Adipocyte (in vitro differentiated cells): ENCODE results near the gene RPL13.

Experiments
- DNase-seq: peaks from one replicate; pipeline ENCODE4 v3.0.0-alpha.2; 2015; ENCODE audit warnings: low read depth
- H3K27me3 ChIP-seq: replicated peaks from 2 replicates; pipeline ENCODE4 v1.7.0; 2013; ENCODE audit warnings: mild to moderate bottlenecking, low read length, moderate library complexity; ENCODE audit not compliant: control insufficient read depth, insufficient read depth
- H3K36me3 ChIP-seq: 2 replicates; pipeline ENCODE4 v1.7.0; 2013; ENCODE audit warnings: low read length, mild to moderate bottlenecking, moderate library complexity; ENCODE audit not compliant: control insufficient read depth, insufficient read depth, severe bottlenecking
- H3K4me1 ChIP-seq: 2 replicates; pipeline ENCODE4 v1.7.0; 2013; ENCODE audit warnings: mild to moderate bottlenecking, low read length, moderate library complexity; ENCODE audit not compliant: control insufficient read depth, insufficient read depth
- H3K4me3 ChIP-seq: 2 replicates; pipeline ENCODE4 v1.7.0; 2013; ENCODE audit warnings: mild to moderate bottlenecking, low read length, moderate library complexity
- H3K9ac ChIP-seq: 2 replicates; pipeline ENCODE4 v1.7.0; 2013; ENCODE audit warnings: mild to moderate bottlenecking, low read length, moderate library complexity
- H3K9me3 ChIP-seq: 2 replicates; pipeline ENCODE4 v1.7.0; 2013; ENCODE audit warnings: mild to moderate bottlenecking, low read length, moderate library complexity; ENCODE audit not compliant: control insufficient read depth

Gene RPL13

DNA sequence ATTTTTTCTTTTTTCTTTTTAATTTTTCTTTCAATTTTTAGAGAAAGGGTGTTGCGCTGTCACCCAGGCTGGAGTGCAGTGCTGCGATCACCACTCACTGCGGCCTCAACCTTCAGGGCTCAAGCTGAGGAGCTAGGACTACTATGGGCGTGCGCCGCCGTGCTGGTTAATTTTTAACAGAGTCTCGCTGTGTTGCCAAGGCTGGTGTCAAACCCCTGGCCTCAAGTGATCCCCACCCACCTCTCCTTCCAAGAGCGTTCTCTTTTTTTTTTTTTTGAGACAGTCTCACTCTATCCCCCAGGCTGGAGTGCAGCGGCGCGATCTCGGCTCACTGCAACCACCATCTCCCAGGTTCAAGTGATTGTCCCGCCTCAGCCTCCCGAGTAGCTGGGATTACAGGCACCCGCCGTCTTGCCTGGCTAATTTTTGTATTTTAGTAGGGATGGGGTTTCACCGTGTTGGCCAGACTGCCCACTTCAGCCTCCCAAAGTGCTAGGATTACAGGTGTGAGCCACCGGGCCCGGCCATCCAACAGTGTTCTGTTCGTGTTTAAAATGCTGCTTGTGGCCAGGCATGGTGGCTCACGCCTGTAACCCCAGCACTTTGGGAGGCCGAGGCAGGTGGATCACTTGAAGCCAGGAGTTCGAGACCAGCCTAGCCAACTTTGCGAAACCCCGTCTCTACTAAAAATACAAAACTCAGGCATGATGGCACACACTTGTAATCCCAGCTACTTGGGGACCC is 14.5 kb upstream of the RPL13 start:
- Histone ChIP-seq H3K4me3 (no peak overlapping the region), H3K9me3 (no peaks in the 10 kb centered on the region), H3K27me3 (no peaks in the 10 kb centered on the region), H3K9ac (no peak overlapping the region), H3K4me1 (no peaks in the 10 kb centered on the region), H3K36me3 (peaks cover 82% of the 10 kb centered on the region)
- no peak for DNase-seq

DNA sequence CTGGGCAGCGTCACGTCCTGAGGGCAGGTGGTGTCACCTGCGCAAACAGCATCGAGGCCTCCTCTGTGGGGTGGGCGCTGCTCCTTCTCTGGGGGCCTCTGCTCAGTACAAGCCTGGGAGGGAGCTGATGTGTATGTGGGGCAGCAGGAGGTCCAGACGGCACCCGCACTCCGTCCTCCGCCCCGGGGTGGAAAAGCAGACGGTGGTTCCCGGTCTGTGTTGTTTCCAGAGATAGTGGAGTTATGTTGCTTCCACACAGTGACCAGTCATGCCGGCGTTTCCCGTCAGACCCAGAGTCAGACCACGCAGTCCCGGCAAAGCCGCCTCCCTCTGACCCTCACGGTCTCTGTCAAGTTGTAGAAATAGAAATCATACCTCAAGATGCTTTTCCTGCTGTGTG is 13.7 kb upstream of the RPL13 start:
- Histone ChIP-seq H3K9ac (no peak overlapping the region), H3K4me1 (no peaks in the 10 kb centered on the region), H3K27me3 (no peaks in the 10 kb centered on the region), H3K36me3 (peaks cover 81% of the 10 kb centered on the region), H3K9me3 (no peaks in the 10 kb centered on the region), H3K4me3 (no peak overlapping the region)
- DNase-seq: no peak

DNA sequence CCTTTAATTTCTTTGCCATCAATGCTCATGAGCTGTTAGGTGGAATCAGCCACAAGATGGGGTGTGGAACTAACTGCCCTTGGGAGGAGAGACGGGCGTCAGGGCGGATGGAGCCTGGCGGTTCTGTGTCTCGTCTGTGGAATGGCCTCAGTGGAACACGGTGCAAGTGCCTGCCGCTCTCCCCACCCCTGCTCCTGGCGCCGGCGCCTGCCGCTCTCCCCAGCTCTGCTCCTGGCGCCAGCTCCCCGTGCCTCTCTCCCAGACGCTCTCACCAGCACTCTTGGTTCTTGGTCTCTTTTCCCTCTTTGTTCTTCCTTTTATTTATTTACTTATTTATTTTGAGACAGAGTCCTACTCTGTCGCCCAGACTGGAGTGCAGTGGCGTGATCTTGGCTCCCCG is 13.2 kb upstream of the RPL13 start:
- H3K27me3 ChIP-seq: no peaks in the 10 kb centered on the region
- no peak for DNase-seq
- H3K36me3 ChIP-seq: peaks cover 85% of the 10 kb centered on the region
- H3K9me3 ChIP-seq: no peaks in the 10 kb centered on the region
- no peak overlapping the region for H3K4me3 ChIP-seq
- H3K9ac ChIP-seq: no peak overlapping the region
- H3K4me1 ChIP-seq: no peaks in the 10 kb centered on the region

DNA sequence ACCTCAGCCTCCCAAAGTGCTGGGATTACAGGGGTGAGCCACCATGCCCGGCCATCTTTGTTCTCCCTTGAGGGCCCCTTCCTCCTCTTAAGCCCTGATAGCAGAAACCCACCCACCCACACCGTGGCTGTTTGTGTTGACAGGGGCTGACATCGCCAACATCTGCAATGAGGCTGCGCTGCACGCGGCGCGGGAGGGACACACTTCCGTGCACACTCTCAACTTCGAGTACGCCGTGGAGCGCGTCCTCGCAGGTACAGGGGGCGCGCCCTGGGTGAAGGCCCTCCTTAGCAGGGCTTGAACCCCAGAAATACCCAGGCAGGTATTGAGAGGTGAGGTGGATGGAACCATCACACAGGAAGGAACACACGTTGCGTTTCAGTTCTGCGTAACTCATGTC is 12.6 kb upstream of the RPL13 start:
- no peak for DNase-seq
- peaks cover 90% of the 10 kb centered on the region for H3K36me3 ChIP-seq

DNA sequence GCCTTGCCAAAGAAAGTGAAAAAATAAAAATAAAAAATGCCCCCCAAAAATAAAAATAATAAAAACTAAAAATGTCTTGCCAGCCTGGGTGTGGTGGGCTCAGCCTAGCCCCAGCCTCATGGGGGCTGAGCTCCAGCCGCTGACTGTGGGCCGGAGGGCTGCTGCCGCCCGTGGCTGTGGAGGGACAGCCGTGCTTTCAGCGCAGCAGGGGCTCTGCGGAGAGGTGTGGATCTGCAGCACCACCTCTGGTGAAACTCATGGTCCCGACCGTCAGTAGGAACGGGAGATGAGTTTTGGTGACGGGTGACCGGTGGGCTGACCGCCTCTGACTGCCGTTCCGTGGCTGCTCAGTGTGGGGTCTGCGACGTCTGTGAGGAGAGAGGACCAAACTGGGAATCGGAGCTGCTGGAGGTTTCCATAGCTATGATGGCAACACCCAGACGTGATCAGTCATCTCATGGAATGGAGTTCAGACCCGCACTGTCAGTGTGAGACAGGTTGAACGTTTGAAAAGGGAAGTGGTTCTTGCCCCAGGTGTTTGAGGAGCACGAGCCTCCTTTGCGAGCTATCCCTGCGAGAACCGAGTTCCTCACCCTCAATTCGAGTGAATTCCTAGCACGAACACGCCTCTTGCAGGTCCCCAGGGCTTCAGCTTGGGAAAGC is 12.0 kb upstream of the RPL13 start:
- H3K27me3 ChIP-seq: no peaks in the 10 kb centered on the region
- no peak for DNase-seq
- H3K9ac ChIP-seq: no peak overlapping the region
- H3K4me1 ChIP-seq: no peaks in the 10 kb centered on the region
- H3K9me3 ChIP-seq: no peaks in the 10 kb centered on the region
- H3K4me3 ChIP-seq: no peak overlapping the region
- peaks cover 96% of the 10 kb centered on the region for H3K36me3 ChIP-seq

More for the DNA sequence above, 12.6 kb upstream of the RPL13 start:
- H3K9ac ChIP-seq: no peak overlapping the region
- no peak overlapping the region for H3K4me3 ChIP-seq
- no peaks in the 10 kb centered on the region for H3K4me1 ChIP-seq
- H3K9me3 ChIP-seq: no peaks in the 10 kb centered on the region
- no peaks in the 10 kb centered on the region for H3K27me3 ChIP-seq

DNA sequence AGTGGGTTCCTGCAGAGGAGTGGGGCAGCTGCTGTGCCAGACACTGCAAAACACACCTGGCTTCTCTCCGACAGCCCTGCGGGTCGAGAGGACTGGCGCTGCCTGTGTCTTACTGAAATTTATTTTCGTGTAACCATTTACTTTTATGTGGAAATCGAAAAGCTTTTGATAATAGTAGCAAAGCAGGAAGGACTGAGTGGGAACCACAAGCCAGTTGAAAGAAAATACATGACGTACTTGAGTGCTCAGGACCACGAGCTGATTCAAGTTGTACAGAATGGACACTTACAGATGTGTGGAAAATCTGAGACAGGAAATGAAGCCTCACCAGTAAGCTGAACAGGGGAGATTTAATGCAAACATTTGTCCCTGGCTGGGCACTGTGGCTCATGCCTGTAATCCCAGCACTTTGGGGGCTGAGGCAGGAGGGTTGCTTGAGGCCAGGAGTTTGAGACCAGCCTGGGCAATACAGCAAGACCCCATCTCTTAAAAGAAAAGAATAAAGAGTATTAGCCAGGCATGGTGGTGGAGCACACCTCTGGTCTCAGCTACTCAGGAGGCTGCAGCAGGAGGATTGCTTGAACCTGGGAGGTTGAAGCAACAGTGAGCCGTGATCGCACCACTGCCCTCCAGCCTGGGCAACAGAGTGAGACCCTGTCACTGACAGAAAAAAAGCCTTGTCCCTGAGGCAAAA is 11.3 kb upstream of the RPL13 start:
- H3K27me3 ChIP-seq: no peaks in the 10 kb centered on the region
- H3K4me3 ChIP-seq: no peak overlapping the region
- H3K4me1 ChIP-seq: no peaks in the 10 kb centered on the region
- no peak overlapping the region for H3K9ac ChIP-seq
- no peak for DNase-seq
- peaks cover 98% of the 10 kb centered on the region for H3K36me3 ChIP-seq
- no peaks in the 10 kb centered on the region for H3K9me3 ChIP-seq

DNA sequence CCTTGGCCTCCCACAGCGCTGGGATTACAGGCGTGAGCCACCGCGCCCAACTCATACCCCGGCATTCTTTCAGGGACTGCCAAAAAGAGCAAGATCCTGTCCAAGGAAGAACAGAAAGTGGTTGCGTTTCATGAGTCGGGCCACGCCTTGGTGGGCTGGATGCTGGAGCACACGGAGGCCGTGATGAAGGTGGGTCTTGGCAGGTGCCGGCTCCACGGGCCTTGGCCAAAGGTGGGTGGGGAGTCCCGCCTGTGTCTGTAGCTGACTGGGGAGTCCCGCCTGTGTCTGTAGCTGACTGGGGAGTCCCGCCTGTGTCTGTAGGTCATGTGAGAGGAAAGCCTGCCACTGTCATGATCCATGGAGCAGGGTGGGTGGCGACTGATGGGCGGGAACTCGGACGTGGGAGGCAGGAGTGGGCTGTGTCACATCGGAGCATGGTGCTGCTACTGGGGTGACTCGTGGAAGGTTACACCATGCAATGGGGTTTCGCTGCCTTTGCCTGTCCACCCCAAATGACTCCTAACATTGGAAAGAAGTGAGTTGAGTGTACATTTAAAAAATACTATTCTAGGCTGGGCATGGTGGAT is 10.0 kb upstream of the RPL13 start:
- Histone ChIP-seq H3K4me1 (no peaks in the 10 kb centered on the region), H3K9ac (no peak overlapping the region), H3K9me3 (no peaks in the 10 kb centered on the region), H3K36me3 (peaks cover 96% of the 10 kb centered on the region), H3K27me3 (no peaks in the 10 kb centered on the region), H3K4me3 (no peak overlapping the region)
- no peak for DNase-seq

DNA sequence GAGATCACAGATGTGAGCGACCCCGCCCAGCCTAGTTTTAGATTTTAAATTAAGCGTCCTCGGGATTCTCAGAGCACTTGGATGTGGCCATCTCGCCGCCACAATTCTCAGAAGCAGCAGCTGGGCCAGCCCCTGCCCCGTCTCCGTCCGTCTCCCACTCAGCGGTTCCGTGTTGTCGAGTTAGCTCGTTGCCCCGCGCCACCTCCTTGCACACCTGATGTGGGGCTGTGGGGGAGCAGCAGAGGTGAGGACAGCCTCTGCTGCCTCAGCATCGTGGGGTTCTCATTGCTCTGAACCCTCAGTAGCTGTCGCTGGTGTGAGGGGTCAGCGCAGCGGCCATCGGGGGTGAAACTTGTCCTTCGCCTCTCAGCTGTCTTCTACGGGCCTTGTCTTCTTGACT is 8.2 kb upstream of the RPL13 start:
- no peaks in the 10 kb centered on the region for H3K9me3 ChIP-seq
- DNase-seq: no peak
- no peaks in the 10 kb centered on the region for H3K4me1 ChIP-seq
- H3K36me3 ChIP-seq: peaks cover 93% of the 10 kb centered on the region
- no peaks in the 10 kb centered on the region for H3K27me3 ChIP-seq
- no peak overlapping the region for H3K4me3 ChIP-seq
- no peak overlapping the region for H3K9ac ChIP-seq

DNA sequence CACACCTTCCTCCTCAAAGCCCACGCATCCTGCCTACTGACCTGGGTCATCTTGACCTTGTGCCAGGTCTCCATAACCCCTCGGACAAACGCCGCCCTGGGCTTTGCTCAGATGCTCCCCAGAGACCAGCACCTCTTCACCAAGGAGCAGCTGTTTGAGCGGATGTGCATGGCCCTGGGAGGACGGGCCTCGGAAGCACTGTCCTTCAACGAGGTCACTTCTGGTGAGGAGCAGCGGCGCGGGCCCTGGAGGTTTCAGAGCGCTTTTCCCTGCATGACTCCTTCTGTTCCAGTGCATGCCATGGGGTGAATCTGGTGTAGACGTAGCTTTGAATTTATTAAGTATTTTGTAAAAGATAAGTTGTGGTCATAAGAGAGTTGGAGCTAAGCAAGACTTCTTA is 7.6 kb upstream of the RPL13 start:
- no peak for DNase-seq
- Histone ChIP-seq H3K9ac (no peak overlapping the region), H3K4me3 (no peak overlapping the region), H3K4me1 (peaks cover 5% of the 10 kb centered on the region), H3K27me3 (no peaks in the 10 kb centered on the region), H3K9me3 (no peaks in the 10 kb centered on the region), H3K36me3 (peaks cover 87% of the 10 kb centered on the region)

DNA sequence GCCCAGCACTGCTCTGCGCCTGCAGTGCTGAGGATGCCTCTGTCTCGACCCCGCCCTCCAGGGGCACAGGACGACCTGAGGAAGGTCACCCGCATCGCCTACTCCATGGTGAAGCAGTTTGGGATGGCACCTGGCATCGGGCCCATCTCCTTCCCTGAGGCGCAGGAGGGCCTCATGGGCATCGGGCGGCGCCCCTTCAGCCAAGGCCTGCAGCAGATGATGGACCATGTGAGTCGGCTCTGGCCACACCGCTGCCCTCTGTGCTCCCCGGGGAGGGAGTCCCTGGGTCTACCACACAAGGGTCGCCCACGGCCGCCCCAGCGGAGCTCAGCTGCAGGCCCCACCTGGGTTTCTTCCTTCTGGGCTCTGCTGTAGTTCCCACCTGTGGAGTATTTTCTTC is 6.7 kb upstream of the RPL13 start:
- no peak for DNase-seq
- Histone ChIP-seq H3K9ac (no peak overlapping the region), H3K27me3 (no peaks in the 10 kb centered on the region), H3K4me3 (no peak overlapping the region), H3K36me3 (peaks cover 79% of the 10 kb centered on the region), H3K9me3 (no peaks in the 10 kb centered on the region), H3K4me1 (peaks cover 10% of the 10 kb centered on the region)

DNA sequence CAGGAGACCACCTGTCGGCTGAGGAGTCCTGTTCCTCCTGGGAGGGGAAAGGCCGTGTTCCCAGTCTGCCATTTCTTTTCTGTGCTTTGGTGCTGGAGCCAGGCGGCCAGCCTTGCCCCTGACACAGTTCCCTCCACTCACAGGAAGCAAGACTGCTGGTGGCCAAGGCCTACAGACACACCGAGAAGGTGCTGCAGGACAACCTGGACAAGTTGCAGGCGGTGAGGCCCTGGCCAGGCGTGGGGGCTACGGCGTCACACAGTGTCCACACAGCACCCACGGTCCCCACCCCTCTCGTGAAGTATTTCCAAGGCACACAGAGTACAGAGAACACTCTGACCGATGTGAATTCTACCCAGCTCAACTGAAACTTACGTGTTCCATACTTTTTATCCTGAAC is 6.1 kb upstream of the RPL13 start:
- Histone ChIP-seq H3K27me3 (no peaks in the 10 kb centered on the region), H3K9me3 (no peaks in the 10 kb centered on the region), H3K4me1 (peaks cover 13% of the 10 kb centered on the region), H3K36me3 (peaks cover 73% of the 10 kb centered on the region), H3K4me3 (no peak overlapping the region), H3K9ac (no peak overlapping the region)
- no peak for DNase-seq
